ENCODE measurements around the gene NAV3. TPM values are rescaled to one million over a fixed set of nuclear protein-coding genes. Genes with fewer than 3 reads are reported as not detected.

Gene NAV3
- total RNA-seq, 4 donors from 2014 or later: 4.6 to 10.7 (median 6.6) TPM

DNA sequence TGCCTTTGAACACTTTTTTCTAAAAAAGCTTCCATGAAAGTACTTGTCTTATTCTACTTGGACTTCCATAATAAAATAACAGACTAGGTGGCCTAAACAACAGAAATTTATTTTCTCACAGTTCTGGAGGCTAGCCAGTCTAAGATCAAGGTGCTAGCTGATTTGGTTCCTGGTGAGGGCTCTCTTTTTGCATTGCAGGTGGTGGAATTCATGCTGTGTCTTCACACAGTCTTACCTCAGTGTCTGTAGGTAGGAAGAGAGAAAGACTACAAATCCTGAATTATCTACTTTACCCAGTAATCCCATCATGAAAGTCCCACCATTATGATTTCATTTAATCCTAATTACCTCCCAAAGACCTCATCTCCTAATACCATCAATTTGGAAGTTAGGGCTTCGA, 356.0 kb downstream of the NAV3 start:
- no peaks in the 10 kb centered on the region for H3K36me3 ChIP-seq
- no peak overlapping the region for H3K4me3 ChIP-seq
- WGBS, 2 donors (ENCODE audit: low coverage in 1 of 2): 95 to 100% methylated on average over 1 of the region's 1 CpG
- no peaks in the 10 kb centered on the region for H3K27me3 ChIP-seq
- H3K4me1 ChIP-seq: no peaks in the 10 kb centered on the region
- H3K9me3 ChIP-seq: no peaks in the 10 kb centered on the region
- no peak for ATAC-seq
- TF ChIP-seq EP300 (IDR thresholded peaks at IDR 0.05): no peak
- TF ChIP-seq POLR2A (IDR thresholded peaks at IDR 0.05): no peak
- no peak overlapping the region for H3K27ac ChIP-seq

DNA sequence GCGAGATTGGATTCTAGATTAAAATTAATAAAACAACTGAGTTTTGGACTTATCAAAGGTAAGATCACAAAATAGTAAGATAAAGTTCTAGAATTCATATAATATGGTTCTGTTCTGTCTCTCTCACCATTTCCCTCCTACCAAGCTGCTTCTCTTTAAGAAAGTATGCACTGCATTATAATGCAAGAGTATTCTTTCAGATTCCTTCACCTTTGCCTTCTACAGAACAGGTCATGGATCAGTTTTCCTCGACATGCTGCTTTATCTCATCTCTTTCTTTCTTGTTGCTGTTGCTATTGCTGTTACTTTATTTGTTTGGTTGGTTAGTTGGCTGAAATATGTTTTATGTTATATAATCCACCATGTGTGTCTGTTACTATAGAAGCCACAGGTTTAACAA, 357.0 kb downstream of the NAV3 start:
- H3K9me3 ChIP-seq: no peaks in the 10 kb centered on the region
- TF ChIP-seq POLR2A (IDR thresholded peaks at IDR 0.05): no peak
- TF ChIP-seq POLR2AphosphoS5 (IDR thresholded peaks at IDR 0.05): no peak
- TF ChIP-seq EP300 (IDR thresholded peaks at IDR 0.05): no peak
- TF ChIP-seq, protein P1, sequence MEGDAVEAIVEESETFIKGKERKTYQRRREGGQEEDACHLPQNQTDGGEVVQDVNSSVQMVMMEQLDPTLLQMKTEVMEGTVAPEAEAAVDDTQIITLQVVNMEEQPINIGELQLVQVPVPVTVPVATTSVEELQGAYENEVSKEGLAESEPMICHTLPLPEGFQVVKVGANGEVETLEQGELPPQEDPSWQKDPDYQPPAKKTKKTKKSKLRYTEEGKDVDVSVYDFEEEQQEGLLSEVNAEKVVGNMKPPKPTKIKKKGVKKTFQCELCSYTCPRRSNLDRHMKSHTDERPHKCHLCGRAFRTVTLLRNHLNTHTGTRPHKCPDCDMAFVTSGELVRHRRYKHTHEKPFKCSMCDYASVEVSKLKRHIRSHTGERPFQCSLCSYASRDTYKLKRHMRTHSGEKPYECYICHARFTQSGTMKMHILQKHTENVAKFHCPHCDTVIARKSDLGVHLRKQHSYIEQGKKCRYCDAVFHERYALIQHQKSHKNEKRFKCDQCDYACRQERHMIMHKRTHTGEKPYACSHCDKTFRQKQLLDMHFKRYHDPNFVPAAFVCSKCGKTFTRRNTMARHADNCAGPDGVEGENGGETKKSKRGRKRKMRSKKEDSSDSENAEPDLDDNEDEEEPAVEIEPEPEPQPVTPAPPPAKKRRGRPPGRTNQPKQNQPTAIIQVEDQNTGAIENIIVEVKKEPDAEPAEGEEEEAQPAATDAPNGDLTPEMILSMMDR (IDR thresholded peaks at IDR 0.05): no peak
- no peak for ATAC-seq
- no peaks in the 10 kb centered on the region for H3K27me3 ChIP-seq
- H3K27ac ChIP-seq: no peak overlapping the region
- H3K4me1 ChIP-seq: no peaks in the 10 kb centered on the region
- no peak overlapping the region for H3K4me3 ChIP-seq
- no peaks in the 10 kb centered on the region for H3K36me3 ChIP-seq
- 72 to 90% methylated on average over 2 of the region's 2 CpGs for WGBS, 2 donors (ENCODE audit: low coverage in 1 of 2)

DNA sequence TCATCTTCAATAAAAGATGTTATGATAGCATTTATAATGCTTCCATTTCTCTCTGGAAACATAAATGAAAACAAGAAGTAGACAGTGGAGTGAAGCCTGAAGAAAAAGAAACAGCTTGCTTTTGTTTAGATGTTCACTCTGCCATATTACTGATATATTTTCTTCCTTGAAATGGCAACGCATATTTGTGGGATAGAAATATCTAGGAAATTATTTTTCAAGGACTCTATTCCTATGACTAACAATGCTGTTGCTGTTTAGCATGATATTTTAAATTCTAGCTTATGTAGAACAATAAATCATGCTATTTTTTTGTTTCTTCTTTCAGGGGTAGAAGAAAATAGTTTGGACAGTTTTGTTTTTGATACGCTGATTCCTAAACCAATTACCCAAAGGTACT, 359.0 kb downstream of the NAV3 start:
- TF ChIP-seq, protein P1 (IDR thresholded peaks at IDR 0.05): no peak
- Histone ChIP-seq H3K4me3 (no peak overlapping the region), H3K36me3 (no peaks in the 10 kb centered on the region), H3K4me1 (no peaks in the 10 kb centered on the region), H3K27me3 (no peaks in the 10 kb centered on the region), H3K9me3 (no peaks in the 10 kb centered on the region), H3K27ac (no peak overlapping the region)
- WGBS, 2 donors (ENCODE audit: low coverage in 1 of 2): 91 to 92% methylated on average over 2 of the region's 2 CpGs
- ATAC-seq: no peak

DNA sequence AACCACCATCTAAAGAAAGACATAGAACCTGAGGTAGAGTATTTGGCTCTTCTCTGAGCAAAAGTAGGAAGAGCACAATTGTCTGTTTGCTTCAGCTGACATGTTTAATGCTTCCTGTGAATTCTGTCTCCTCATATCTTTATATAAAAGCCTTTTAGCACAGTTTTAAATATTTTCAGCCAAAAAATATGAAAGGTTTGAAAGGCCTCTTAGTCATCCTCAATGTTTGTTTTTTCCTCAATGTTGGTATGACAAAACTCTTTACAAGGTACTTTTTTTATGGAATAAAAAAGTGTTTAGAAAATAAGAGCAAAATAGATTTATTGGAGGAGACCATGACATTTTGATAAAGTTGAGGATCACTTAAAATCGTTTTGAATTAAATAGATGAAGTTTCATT, 360.9 kb downstream of the NAV3 start:
- 58 to 67% methylated on average over 1 of the region's 1 CpG for WGBS, 2 donors (ENCODE audit: low coverage in 1 of 2)
- Histone ChIP-seq H3K27ac (no peak overlapping the region), H3K36me3 (no peaks in the 10 kb centered on the region), H3K4me1 (no peaks in the 10 kb centered on the region), H3K9me3 (no peaks in the 10 kb centered on the region), H3K4me3 (no peak overlapping the region), H3K27me3 (no peaks in the 10 kb centered on the region)
- ATAC-seq: no peak
- TF ChIP-seq POLR2AphosphoS5 (IDR thresholded peaks at IDR 0.05) (no peak), POLR2A (IDR thresholded peaks at IDR 0.05) (no peak), EP300 (IDR thresholded peaks at IDR 0.05) (no peak)
- TF ChIP-seq, protein P1 (IDR thresholded peaks at IDR 0.05): no peak

DNA sequence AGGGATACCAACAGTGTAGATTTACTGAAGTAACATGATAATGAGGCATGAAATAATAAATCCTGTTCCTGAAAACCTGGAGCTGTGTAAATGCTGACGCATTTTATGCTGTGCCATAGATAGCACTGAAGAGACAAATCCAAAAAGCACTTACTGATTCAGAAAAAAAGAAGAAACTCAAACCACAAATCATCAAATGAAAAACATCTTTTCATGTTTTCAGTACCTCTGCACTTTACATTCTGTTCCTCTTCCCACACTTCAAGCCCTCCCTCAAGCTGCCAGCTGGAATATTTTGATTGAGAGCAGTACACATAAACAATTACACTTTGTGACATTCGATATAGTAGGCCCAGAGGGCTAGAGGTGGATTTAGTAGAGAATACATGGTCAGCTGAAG, 362.3 kb downstream of the NAV3 start:
- 65 to 67% methylated on average over 2 of the region's 2 CpGs for WGBS, 2 donors (ENCODE audit: low coverage in 1 of 2)
- H3K27ac ChIP-seq: no peak overlapping the region
- H3K9me3 ChIP-seq: no peaks in the 10 kb centered on the region
- no peak overlapping the region for H3K4me3 ChIP-seq
- no peaks in the 10 kb centered on the region for H3K4me1 ChIP-seq
- TF ChIP-seq EP300 (IDR thresholded peaks at IDR 0.05): no peak
- no peak for TF ChIP-seq POLR2AphosphoS5 (IDR thresholded peaks at IDR 0.05)
- TF ChIP-seq, protein P1 (IDR thresholded peaks at IDR 0.05): no peak
- no peak for TF ChIP-seq POLR2A (IDR thresholded peaks at IDR 0.05)
- ATAC-seq: no peak
- no peaks in the 10 kb centered on the region for H3K36me3 ChIP-seq
- H3K27me3 ChIP-seq: no peaks in the 10 kb centered on the region

DNA sequence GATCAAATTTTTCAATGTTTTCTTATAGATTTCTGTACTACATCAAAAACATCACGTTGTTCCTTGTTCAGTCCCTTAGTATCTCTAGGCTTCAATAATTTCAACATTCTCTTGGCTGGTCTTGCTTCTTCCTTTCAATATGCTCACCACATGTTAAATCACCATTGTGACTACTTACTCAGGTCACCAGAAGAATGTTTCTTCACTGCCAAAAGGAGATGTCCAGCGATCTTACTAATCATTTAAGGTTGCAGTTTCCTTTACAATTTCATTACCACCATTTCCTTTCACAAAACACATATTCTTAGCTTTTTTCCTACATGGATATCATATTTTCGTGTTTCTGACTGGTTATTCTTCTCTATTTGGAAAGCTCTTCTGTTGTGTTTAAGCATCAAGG, 363.8 kb downstream of the NAV3 start:
- TF ChIP-seq POLR2AphosphoS5 (IDR thresholded peaks at IDR 0.05) (no peak), POLR2A (IDR thresholded peaks at IDR 0.05) (no peak), EP300 (IDR thresholded peaks at IDR 0.05) (no peak)
- TF ChIP-seq, protein P1 (IDR thresholded peaks at IDR 0.05): no peak
- Histone ChIP-seq H3K27ac (no peak overlapping the region), H3K27me3 (no peaks in the 10 kb centered on the region), H3K4me1 (no peaks in the 10 kb centered on the region), H3K9me3 (no peaks in the 10 kb centered on the region), H3K36me3 (no peaks in the 10 kb centered on the region), H3K4me3 (no peak overlapping the region)
- WGBS, 2 donors (ENCODE audit: low coverage in 1 of 2): 44 to 54% methylated on average over 3 of the region's 3 CpGs
- no peak for ATAC-seq

All from gastroesophageal sphincter (tissue), 4 donors.